ENCODE measurements around the gene SPTB. TPM values are rescaled to one million over a fixed set of nuclear protein-coding genes. Genes with fewer than 3 reads are reported as not detected.

Gene SPTB
- total and polyA plus RNA-seq, 10 of the 15 experiments (the other 5 are each of a cell fraction or from before 2014, with no cell fraction given): under 0.01 to 0.04 (median 0.02) TPM; not detected in 4

DNA sequence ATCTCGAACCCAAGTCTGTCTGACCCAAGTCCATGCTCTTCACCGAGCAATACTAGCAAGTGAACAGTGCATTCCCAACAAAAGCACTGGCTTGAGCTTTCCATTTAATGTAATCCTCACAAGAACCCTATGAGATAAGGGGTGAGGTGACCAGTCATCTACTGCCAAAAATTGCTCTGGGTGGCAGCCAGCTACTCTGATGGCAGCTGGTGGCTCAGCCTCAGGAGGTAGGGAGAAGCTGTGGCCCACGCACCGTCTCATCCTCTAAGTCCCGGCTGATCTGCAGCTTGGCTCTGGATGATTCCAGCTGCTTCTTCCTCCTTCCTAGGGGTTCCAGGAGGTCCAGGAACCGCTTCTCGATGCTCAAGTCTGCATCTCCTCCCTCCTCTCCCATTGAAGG lies 100.2 kb downstream of the SPTB start:
- POLR2A ChIA-PET: interaction anchor here (0.6 kb wide), 1 partner anchor 201 kb away, joined by 5 read pairs; no protein-coding TSS in a partner anchor
- Histone ChIP-seq H3K4me2 (ENCODE audit: control insufficient read depth, insufficient read depth) (no peak overlapping the region), H4K20me1 (ENCODE audit: control insufficient read depth, insufficient read depth) (no peaks in the 10 kb centered on the region), H3K9me3 (replicated peaks; ENCODE audit: control insufficient read depth, insufficient read depth, low read length) (no peaks in the 10 kb centered on the region; the same call in 2 of the 3 replicates), H2AFZ (ENCODE audit: control insufficient read depth, low read depth, low read length) (no peak overlapping the region), H3K9ac (ENCODE audit: control insufficient read depth, insufficient read depth, low read length) (no peak overlapping the region), H3K27me3 (replicated peaks in 1 of 2; ENCODE audit: control insufficient read depth in 2 of 2, insufficient read depth in 2 of 2, low read length in 1 of 2) (peaks cover 0 to 1% of the 10 kb centered on the region in 2 experiments; a peak in 2 of 4 replicates), H3K4me1 (ENCODE audit: control insufficient read depth, insufficient read depth, low read length) (no peaks in the 10 kb centered on the region), H3K27ac (ENCODE audit: control insufficient read depth, insufficient read depth) (no peak overlapping the region), H3K79me2 (ENCODE audit: control insufficient read depth, insufficient read depth, low read length) (no peaks in the 10 kb centered on the region), H3K4me3 (no peak overlapping the region), H3K36me3 (ENCODE audit: control insufficient read depth in 2 of 2, insufficient read depth in 2 of 2, low read length in 1 of 2) (no peaks in the 10 kb centered on the region)
- FAIRE-seq (no peak), DNase-seq (ENCODE audit: low read depth, low spot score) (no peak), ATAC-seq (no peak)
- in situ Hi-C loops (cut with MboI) (no loop called here), intact Hi-C loops (cut with micrococcal nuclease; ENCODE audit: unreplicated experiment) (no loop called here)
- CTCF ChIA-PET: interaction anchor here (0.7 to 1.2 kb wide), 2 partner anchors 111 to 164 kb away, joined by 4 to 5 read pairs; no protein-coding TSS in a partner anchor
- RAD21 ChIA-PET (ENCODE audit: unreplicated experiment): no interaction called here
- SMC1A ChIA-PET (ENCODE audit: uncharacterized antibody, unreplicated experiment): no interaction called here
- WGBS (ENCODE audit: insufficient coverage, insufficient replicate concordance, low lambda C conversion rate, missing lambda C conversion rate): 52% methylated on average over 7 of the region's 7 CpGs
- no TSS peak for BruUV-seq (replicated peaks)
- TF ChIP-seq E2F4 (IDR thresholded peaks at IDR 0.05; ENCODE audit: low read depth, low read length): no peak
- TF ChIP-seq IKZF2 (IDR thresholded peaks at IDR 0.05): no peak
- no peak for TF ChIP-seq POLR2AphosphoS5 (IDR thresholded peaks at IDR 0.05; ENCODE audit: low read length)
- TF ChIP-seq, protein P1, sequence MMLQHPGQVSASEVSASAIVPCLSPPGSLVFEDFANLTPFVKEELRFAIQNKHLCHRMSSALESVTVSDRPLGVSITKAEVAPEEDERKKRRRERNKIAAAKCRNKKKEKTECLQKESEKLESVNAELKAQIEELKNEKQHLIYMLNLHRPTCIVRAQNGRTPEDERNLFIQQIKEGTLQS (IDR thresholded peaks at IDR 0.05; ENCODE audit: borderline replicate concordance, extremely low read depth, low read depth, low read length): no peak
- TF ChIP-seq RELB (IDR thresholded peaks at IDR 0.05; ENCODE audit: low read depth): no peak
- no peak for TF ChIP-seq MTA2 (IDR thresholded peaks at IDR 0.05; ENCODE audit: low read depth)
- no peak for TF ChIP-seq TCF12 (IDR thresholded peaks at IDR 0.05; ENCODE audit: low read depth, low read length)
- no peak for TF ChIP-seq E4F1 (IDR thresholded peaks at IDR 0.05; ENCODE audit: borderline replicate concordance, partially characterized antibody)
- TF ChIP-seq STAT1 (conservative IDR thresholded peaks at IDR 0.05): no peak
- no peak for TF ChIP-seq SIX5 (IDR thresholded peaks at IDR 0.05; ENCODE audit: low read depth, low read length, severe bottlenecking)
- TF ChIP-seq YBX1 (IDR thresholded peaks at IDR 0.05): no peak
- no peak for TF ChIP-seq ESRRA (IDR thresholded peaks at IDR 0.05; ENCODE audit: low read length)
- TF ChIP-seq JUNB (IDR thresholded peaks at IDR 0.05): no peak
- no peak for TF ChIP-seq TCF3 (IDR thresholded peaks at IDR 0.05; ENCODE audit: borderline replicate concordance, insufficient read depth, low read depth, low read length)
- no peak for TF ChIP-seq HDAC6 (IDR thresholded peaks at IDR 0.05; ENCODE audit: unreplicated experiment)
- TF ChIP-seq RUNX3 (IDR thresholded peaks at IDR 0.05; ENCODE audit: low read length): no peak
- no peak for TF ChIP-seq JUND (IDR thresholded peaks at IDR 0.05; ENCODE audit: low read depth, low read length)
